NCI-H82 (cell line): ENCODE data around the gene GABRQ.
A peak's percentile ranks its signal among the peaks of the same experiment; 100 is the strongest.

Source experiments
- DNase-seq: peaks from one replicate; lab custom pipeline; 2025; lab: John Stamatoyannopoulos, UW

Gene GABRQ

GRCh38 chrX:152637649-152638442, at the start of gene GABRQ:
GABRQ (plus strand) TSS chrX:152637895; CDS start chrX:152638203, 308 bp downstream.
- DNase-seq: peak; percentile 95

- DNase-seq: no peak
These were observed 49.5 kb upstream of the GABRQ start for GRCh38 chrX:152588206-152588605.

GRCh38 chrX:152600853-152601633, 36.7 kb upstream of the GABRQ start:
- DNase-seq: peak; percentile 49

- peak; percentile 62 for DNase-seq
These were observed 35.7 kb upstream of the GABRQ start for GRCh38 chrX:152601848-152602616.

- DNase-seq: no peak
These were observed 22.9 kb upstream of the GABRQ start for GRCh38 chrX:152614791-152615190.

- no peak for DNase-seq
These were observed 17.8 kb upstream of the GABRQ start for GRCh38 chrX:152619897-152620296.

GRCh38 chrX:152632445-152633097, 5.1 kb upstream of the GABRQ start:
- DNase-seq: peak; percentile 74

GRCh38 chrX:152635941-152636340, 1.8 kb upstream of the GABRQ start:
- peak; percentile 80 for DNase-seq

- peak; percentile 60 for DNase-seq
These were observed 779 bp downstream of the GABRQ start for GRCh38 chrX:152638443-152638904.

- DNase-seq: no peak
These were observed 1.7 kb downstream of the GABRQ start for GRCh38 chrX:152639426-152639825.

- DNase-seq: peak; percentile 92
These were observed 2.5 kb downstream of the GABRQ start for GRCh38 chrX:152640034-152640818.

- peak; percentile 97 for DNase-seq
These were observed 3.7 kb downstream of the GABRQ start for GRCh38 chrX:152641256-152641875.

- DNase-seq: peak; percentile 74
These were observed 4.3 kb downstream of the GABRQ start for GRCh38 chrX:152641996-152642395.

GRCh38 chrX:152642931-152643564, 5.4 kb downstream of the GABRQ start:
- DNase-seq: no peak

- no peak for DNase-seq
These were observed 9.3 kb downstream of the GABRQ start for GRCh38 chrX:152646961-152647360.

- no peak for DNase-seq
These were observed 10.3 kb downstream of the GABRQ start for GRCh38 chrX:152647978-152648377.

- no peak for DNase-seq
These were observed 14.4 kb downstream of the GABRQ start for GRCh38 chrX:152652060-152652459.

- no peak for DNase-seq
These were observed 14.8 kb downstream of the GABRQ start for GRCh38 chrX:152652467-152652866.

GRCh38 chrX:152656087-152656486, 18.4 kb downstream of the GABRQ start:
- no peak for DNase-seq

- no peak for DNase-seq
These were observed 19.2 kb downstream of the GABRQ start for GRCh38 chrX:152656890-152657289.
